ENCODE results near the gene ADAMTS7.

ADAMTS7 gene

DNA sequence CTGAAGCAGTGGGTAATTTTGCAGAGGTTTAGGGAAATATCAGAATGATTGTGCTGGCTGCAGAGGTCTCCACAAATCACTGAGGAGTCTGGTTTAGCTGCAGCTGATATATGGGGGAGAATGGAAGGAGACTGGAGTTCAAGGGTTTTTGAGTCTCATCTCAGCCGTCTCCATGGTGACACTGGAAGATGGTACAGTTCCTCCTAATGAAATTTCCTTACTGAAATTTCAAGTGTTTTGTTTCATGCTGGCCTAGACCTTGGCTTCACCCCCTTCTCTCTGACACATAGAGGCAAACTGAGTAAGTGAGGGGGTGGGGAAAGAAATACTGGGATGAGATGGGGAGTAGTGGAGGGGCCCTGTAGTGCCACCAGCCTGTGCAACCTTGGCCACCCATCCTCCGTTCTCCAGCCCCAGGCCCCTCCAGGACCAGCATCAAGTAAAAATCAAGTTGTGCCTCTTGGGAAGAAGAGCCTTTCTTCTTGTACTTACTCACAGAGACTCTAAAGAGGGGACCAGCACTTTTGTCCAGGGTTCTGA is 43.6 kb upstream of the ADAMTS7 start:
- no peak overlapping the region for H4K8ac ChIP-seq (ENCODE audit: low read depth, low read length)
- no peak overlapping the region for H3K4me2 ChIP-seq (ENCODE audit: low read length)
- no peaks in the 10 kb centered on the region for H3K27me3 ChIP-seq (ENCODE audit: insufficient read depth, low read length)
- H3K9ac ChIP-seq (ENCODE audit: low read length) = no peak overlapping the region
- H4K91ac ChIP-seq (ENCODE audit: low read depth, low read length) = no peak overlapping the region
- no peak overlapping the region for H3K4me3 ChIP-seq (ENCODE audit: low read depth, low read length)
- no peaks in the 10 kb centered on the region for H3K9me3 ChIP-seq (ENCODE audit: insufficient read depth, low read depth, low read length)
- no peak overlapping the region for H2AFZ ChIP-seq (ENCODE audit: insufficient read depth, low read length, poor library complexity)
- H2BK12ac ChIP-seq (ENCODE audit: low read length) = no peak overlapping the region
- no peak overlapping the region for H3K14ac ChIP-seq (ENCODE audit: low read length)
- no peaks in the 10 kb centered on the region for H3K4me1 ChIP-seq (ENCODE audit: control insufficient read depth in 1 of 2, insufficient read depth in 2 of 2, low read length in 2 of 2)
- no peak overlapping the region for H3K27ac ChIP-seq (ENCODE audit: low read depth, low read length)
- no peak overlapping the region for H3K18ac ChIP-seq (ENCODE audit: low read length)
- H4K12ac ChIP-seq (ENCODE audit: low read depth, low read length) = no peak overlapping the region
- H3K23ac ChIP-seq (ENCODE audit: low read length) = no peak overlapping the region
- H3K4ac ChIP-seq (ENCODE audit: low read depth, low read length) = no peak overlapping the region
- no peak for DNase-seq
- WGBS (ENCODE audit: extremely low coverage, insufficient coverage, insufficient read length) = no CpG with 5 or more reads among the region's 2 CpGs
- H2BK5ac ChIP-seq (ENCODE audit: low read depth, low read length, poor library complexity) = no peak overlapping the region
- no peaks in the 10 kb centered on the region for H3K36me3 ChIP-seq (ENCODE audit: control insufficient read depth in 1 of 2, insufficient read depth in 2 of 2, low read length in 2 of 2)
- no peaks in the 10 kb centered on the region for H3K79me1 ChIP-seq (ENCODE audit: low read length)
- H2BK120ac ChIP-seq (ENCODE audit: insufficient read depth, low read length, poor library complexity) = no peak overlapping the region
- no peaks in the 10 kb centered on the region for H3K79me2 ChIP-seq (ENCODE audit: control insufficient read depth, insufficient read depth, low read length, poor library complexity)
- H2AK5ac ChIP-seq (ENCODE audit: low read length) = no peak overlapping the region

GRCh38 chr15:78853500-78853899 is 42.2 kb upstream of the ADAMTS7 start:
- H4K8ac ChIP-seq (ENCODE audit: low read depth, low read length) = no peak overlapping the region
- no peaks in the 10 kb centered on the region for H3K27me3 ChIP-seq (ENCODE audit: insufficient read depth, low read length)
- H2BK5ac ChIP-seq (ENCODE audit: low read depth, low read length, poor library complexity) = no peak overlapping the region
- no peaks in the 10 kb centered on the region for H3K9me3 ChIP-seq (ENCODE audit: insufficient read depth, low read depth, low read length)
- H3K4me1 ChIP-seq (ENCODE audit: control insufficient read depth in 1 of 2, insufficient read depth in 2 of 2, low read length in 2 of 2) = no peaks in the 10 kb centered on the region
- no peak overlapping the region for H3K18ac ChIP-seq (ENCODE audit: low read length)
- no peak overlapping the region for H3K23ac ChIP-seq (ENCODE audit: low read length)
- H2BK120ac ChIP-seq (ENCODE audit: insufficient read depth, low read length, poor library complexity) = no peak overlapping the region
- H3K14ac ChIP-seq (ENCODE audit: low read length) = no peak overlapping the region
- H4K91ac ChIP-seq (ENCODE audit: low read depth, low read length) = no peak overlapping the region
- no peak for DNase-seq
- H2AFZ ChIP-seq (ENCODE audit: insufficient read depth, low read length, poor library complexity) = no peak overlapping the region
- no peak overlapping the region for H3K27ac ChIP-seq (ENCODE audit: low read depth, low read length)
- H3K79me2 ChIP-seq (ENCODE audit: control insufficient read depth, insufficient read depth, low read length, poor library complexity) = no peaks in the 10 kb centered on the region
- H2AK5ac ChIP-seq (ENCODE audit: low read length) = no peak overlapping the region
- WGBS (ENCODE audit: extremely low coverage, insufficient coverage, insufficient read length) = no CpG with 5 or more reads among the region's 6 CpGs
- H4K12ac ChIP-seq (ENCODE audit: low read depth, low read length) = no peak overlapping the region
- no peak overlapping the region for H3K9ac ChIP-seq (ENCODE audit: low read length)
- H3K4me2 ChIP-seq (ENCODE audit: low read length) = no peak overlapping the region
- H2BK12ac ChIP-seq (ENCODE audit: low read length) = no peak overlapping the region
- H3K4ac ChIP-seq (ENCODE audit: low read depth, low read length) = no peak overlapping the region
- H3K4me3 ChIP-seq (ENCODE audit: low read depth, low read length) = no peak overlapping the region
- no peaks in the 10 kb centered on the region for H3K79me1 ChIP-seq (ENCODE audit: low read length)
- no peaks in the 10 kb centered on the region for H3K36me3 ChIP-seq (ENCODE audit: control insufficient read depth in 1 of 2, insufficient read depth in 2 of 2, low read length in 2 of 2)

GRCh38 chr15:78850941-78851755 is 39.9 kb upstream of the ADAMTS7 start:
- H3K4me1 ChIP-seq (ENCODE audit: control insufficient read depth in 1 of 2, insufficient read depth in 2 of 2, low read length in 2 of 2) = no peaks in the 10 kb centered on the region
- H3K9ac ChIP-seq (ENCODE audit: low read length) = no peak overlapping the region
- no peak overlapping the region for H2AK5ac ChIP-seq (ENCODE audit: low read length)
- H3K27me3 ChIP-seq (ENCODE audit: insufficient read depth, low read length) = no peaks in the 10 kb centered on the region
- no peak overlapping the region for H2BK120ac ChIP-seq (ENCODE audit: insufficient read depth, low read length, poor library complexity)
- no peaks in the 10 kb centered on the region for H3K9me3 ChIP-seq (ENCODE audit: insufficient read depth, low read depth, low read length)
- H3K23ac ChIP-seq (ENCODE audit: low read length) = no peak overlapping the region
- H2BK12ac ChIP-seq (ENCODE audit: low read length) = no peak overlapping the region
- H4K8ac ChIP-seq (ENCODE audit: low read depth, low read length) = no peak overlapping the region
- H3K18ac ChIP-seq (ENCODE audit: low read length) = no peak overlapping the region
- no peak for DNase-seq
- no peak overlapping the region for H4K12ac ChIP-seq (ENCODE audit: low read depth, low read length)
- no peaks in the 10 kb centered on the region for H3K79me1 ChIP-seq (ENCODE audit: low read length)
- no peaks in the 10 kb centered on the region for H3K79me2 ChIP-seq (ENCODE audit: control insufficient read depth, insufficient read depth, low read length, poor library complexity)
- no peak overlapping the region for H3K4me3 ChIP-seq (ENCODE audit: low read depth, low read length)
- no peak overlapping the region for H3K14ac ChIP-seq (ENCODE audit: low read length)
- H2BK5ac ChIP-seq (ENCODE audit: low read depth, low read length, poor library complexity) = no peak overlapping the region
- no peak overlapping the region for H4K91ac ChIP-seq (ENCODE audit: low read depth, low read length)
- no peaks in the 10 kb centered on the region for H3K36me3 ChIP-seq (ENCODE audit: control insufficient read depth in 1 of 2, insufficient read depth in 2 of 2, low read length in 2 of 2)
- H3K27ac ChIP-seq (ENCODE audit: low read depth, low read length) = no peak overlapping the region
- H3K4ac ChIP-seq (ENCODE audit: low read depth, low read length) = no peak overlapping the region
- no CpG with 5 or more reads among the region's 6 CpGs for WGBS (ENCODE audit: extremely low coverage, insufficient coverage, insufficient read length)
- H2AFZ ChIP-seq (ENCODE audit: insufficient read depth, low read length, poor library complexity) = no peak overlapping the region
- H3K4me2 ChIP-seq (ENCODE audit: low read length) = no peak overlapping the region

DNA sequence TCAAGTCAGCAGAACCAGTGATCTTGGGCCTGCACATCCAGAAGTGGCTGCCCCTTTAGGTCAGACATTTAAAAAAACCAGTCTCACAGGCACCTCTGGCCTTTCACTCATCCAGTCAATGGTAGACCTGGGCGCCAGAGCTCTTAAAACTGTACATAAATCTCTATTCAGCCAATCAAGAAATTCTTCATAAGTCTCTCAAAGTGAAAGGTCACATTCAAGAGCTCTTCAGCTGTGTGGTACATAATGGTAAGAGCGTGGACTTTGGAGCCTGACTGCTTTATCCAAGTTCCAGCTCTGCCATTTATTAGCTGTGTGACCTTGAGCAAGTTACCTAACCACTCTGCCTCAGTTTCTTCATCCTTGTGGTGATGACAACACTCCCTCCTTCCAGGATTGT is 39.1 kb upstream of the ADAMTS7 start:
- no CpG with 5 or more reads among the region's 2 CpGs for WGBS (ENCODE audit: extremely low coverage, insufficient coverage, insufficient read length)

More for the DNA sequence above, 39.1 kb upstream of the ADAMTS7 start:
- Histone ChIP-seq H3K9ac (ENCODE audit: low read length) (no peak overlapping the region), H2BK12ac (ENCODE audit: low read length) (no peak overlapping the region), H4K8ac (ENCODE audit: low read depth, low read length) (no peak overlapping the region), H3K4ac (ENCODE audit: low read depth, low read length) (no peak overlapping the region), H3K14ac (ENCODE audit: low read length) (no peak overlapping the region), H4K91ac (ENCODE audit: low read depth, low read length) (no peak overlapping the region), H2BK120ac (ENCODE audit: insufficient read depth, low read length, poor library complexity) (no peak overlapping the region), H3K79me1 (ENCODE audit: low read length) (no peaks in the 10 kb centered on the region), H3K36me3 (ENCODE audit: control insufficient read depth in 1 of 2, insufficient read depth in 2 of 2, low read length in 2 of 2) (no peaks in the 10 kb centered on the region), H2AFZ (ENCODE audit: insufficient read depth, low read length, poor library complexity) (no peak overlapping the region), H2AK5ac (ENCODE audit: low read length) (no peak overlapping the region), H3K4me2 (ENCODE audit: low read length) (no peak overlapping the region), H4K12ac (ENCODE audit: low read depth, low read length) (no peak overlapping the region), H3K4me1 (ENCODE audit: control insufficient read depth in 1 of 2, insufficient read depth in 2 of 2, low read length in 2 of 2) (no peaks in the 10 kb centered on the region), H3K27ac (ENCODE audit: low read depth, low read length) (no peak overlapping the region), H3K27me3 (ENCODE audit: insufficient read depth, low read length) (no peaks in the 10 kb centered on the region), H3K23ac (ENCODE audit: low read length) (no peak overlapping the region), H3K9me3 (ENCODE audit: insufficient read depth, low read depth, low read length) (no peaks in the 10 kb centered on the region), H3K18ac (ENCODE audit: low read length) (no peak overlapping the region), H3K79me2 (ENCODE audit: control insufficient read depth, insufficient read depth, low read length, poor library complexity) (no peaks in the 10 kb centered on the region), H2BK5ac (ENCODE audit: low read depth, low read length, poor library complexity) (no peak overlapping the region), H3K4me3 (ENCODE audit: low read depth, low read length) (no peak overlapping the region)
- DNase-seq = no peak
